HG03378 (cell line): ENCODE measurements around the gene PRKRIP1.
A peak's percentile ranks its signal among the peaks of the same experiment; 100 is the strongest.
"Not testable (repeated sequence)": the region's sequence is repeated elsewhere in the genome, so short reads cannot be mapped to it uniquely, and the experiment has no call there.

ENCODE experiments used
- ATAC-seq: cut with Tn5 transposase; IDR thresholded peaks from one replicate; pipeline ENCODE4 v1.9.1; 2021; ENCODE audit warnings: mild to moderate bottlenecking, moderate library complexity; ENCODE audit not compliant: unreplicated experiment

Gene PRKRIP1

DNA sequence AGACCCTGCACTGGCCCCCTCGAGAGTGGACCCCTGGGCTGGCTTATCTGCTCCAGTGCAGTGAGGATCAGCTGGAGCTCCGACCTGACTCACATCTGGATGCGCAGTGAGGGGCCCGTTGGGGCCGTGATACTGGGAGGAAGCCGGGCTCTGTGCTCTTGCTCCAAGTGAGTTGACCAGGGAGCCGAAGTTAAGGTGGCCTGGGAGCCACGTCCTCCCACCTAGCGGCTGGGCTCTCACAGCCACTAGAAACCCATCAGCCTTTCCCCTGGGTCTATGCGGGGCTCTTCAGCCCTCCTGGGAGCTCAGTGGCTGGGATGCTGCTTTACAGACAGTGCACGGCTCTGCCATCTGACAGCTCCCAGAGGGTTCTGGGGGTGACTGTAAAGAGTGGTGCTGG, 59.4 kb downstream of the PRKRIP1 start:
- ATAC-seq: no peak

GRCh38 chr7:102456327-102456726, 60.2 kb downstream of the PRKRIP1 start:
- ATAC-seq: no peak

GRCh38 chr7:102457352-102457924, 61.3 kb downstream of the PRKRIP1 start:
- no peak for ATAC-seq

DNA sequence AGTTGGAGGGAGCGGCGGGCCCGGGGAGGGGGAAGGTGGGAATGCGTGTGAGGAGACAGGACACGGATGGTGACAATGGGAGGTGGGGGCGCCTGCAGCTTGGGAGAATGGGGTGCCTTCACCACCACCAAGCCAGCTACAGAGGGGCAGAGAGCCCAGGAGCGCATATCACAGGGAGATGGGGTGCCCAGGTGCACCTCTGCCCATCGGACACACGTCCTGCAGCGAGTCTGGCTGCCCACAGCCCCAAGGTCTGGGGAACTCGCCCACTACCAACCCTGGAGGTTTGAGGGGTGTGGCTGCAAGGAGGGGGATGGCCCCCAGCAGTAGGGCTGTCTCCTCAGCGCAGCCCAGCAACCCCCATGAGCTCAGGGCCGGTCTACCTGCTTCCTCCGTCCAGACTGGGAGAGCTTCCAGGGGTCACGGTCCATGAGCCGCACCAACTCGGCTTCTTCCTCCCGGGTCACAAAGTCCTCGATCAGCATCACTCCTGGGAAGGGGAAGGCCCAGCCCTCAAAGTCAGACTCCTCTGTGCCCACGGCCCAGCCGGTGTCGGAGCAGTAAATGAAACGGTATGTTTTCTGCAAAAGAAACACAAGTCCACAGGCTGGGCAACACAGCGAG, 63.2 kb downstream of the PRKRIP1 start:
- no peak for ATAC-seq

GRCh38 chr7:102460467-102460866, 64.3 kb downstream of the PRKRIP1 start:
- no peak for ATAC-seq

DNA sequence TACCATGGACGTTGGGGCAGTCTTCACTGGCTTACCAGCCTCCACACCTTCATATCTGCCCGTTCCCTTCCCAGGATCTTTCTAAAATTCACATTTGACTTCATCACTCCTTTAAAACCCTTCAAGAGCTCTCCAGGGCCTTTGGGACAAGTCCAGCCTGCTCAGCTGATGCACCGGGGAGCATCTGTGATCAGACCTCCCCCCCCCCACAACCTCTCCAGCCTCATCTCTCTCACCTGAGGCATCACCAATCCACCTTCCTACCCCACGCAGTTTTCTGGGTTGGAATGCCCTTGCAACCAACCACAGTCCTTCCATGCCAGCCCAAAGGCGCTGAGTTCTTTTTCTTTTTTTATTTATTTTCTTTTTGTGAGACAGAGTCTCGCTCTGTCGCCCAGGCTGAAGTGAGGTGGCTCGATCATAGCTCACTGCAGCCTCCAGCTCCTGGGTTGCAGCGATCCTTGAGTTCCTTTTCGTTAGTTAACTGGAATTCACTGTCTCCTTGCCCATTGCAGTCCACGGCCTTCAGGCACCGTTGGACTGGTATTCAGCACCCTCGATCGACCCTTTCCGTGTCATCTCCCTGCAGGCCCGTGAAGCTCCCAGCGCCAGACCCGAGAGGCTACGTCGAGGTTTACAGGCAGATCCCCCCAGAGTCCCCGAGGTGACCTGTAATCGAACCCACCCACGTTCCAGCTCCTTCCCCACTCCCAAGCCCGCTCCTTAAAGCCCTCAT, 67.8 kb downstream of the PRKRIP1 start:
- ATAC-seq: peak; percentile 5

- ATAC-seq: peak; percentile 58
These were observed 68.6 kb downstream of the PRKRIP1 start, which contains the start of the genes ALKBH4 and LRWD1 for GRCh38 chr7:102464577-102465280. Gene ALKBH4, minus strand, starts transcription at chr7:102464863. Its CDS starts 27 bp downstream, at chr7:102464836. Gene LRWD1, plus strand, starts transcription at chr7:102464984. Its CDS starts 97 bp downstream, at chr7:102465081.

DNA sequence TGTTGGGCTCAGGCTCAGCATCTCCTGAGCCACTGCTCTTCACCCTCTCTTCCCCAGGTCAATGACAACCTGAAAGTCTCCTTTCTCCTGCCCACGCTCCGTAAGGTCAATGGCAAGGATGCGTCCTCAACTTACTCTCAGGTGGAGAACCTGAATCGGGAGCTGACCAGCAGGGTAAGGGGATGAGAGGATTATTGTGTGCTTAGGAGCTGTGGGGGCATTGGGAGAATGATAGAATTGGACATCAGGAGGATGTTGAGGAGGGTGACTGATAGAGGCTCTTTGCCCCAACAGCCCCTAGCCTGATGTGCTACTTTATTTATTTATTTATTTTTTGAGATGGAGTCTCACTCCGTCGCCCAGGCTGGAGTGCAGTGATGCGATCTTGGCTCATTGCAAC, 69.9 kb downstream of the PRKRIP1 start:
- ATAC-seq: no peak

DNA sequence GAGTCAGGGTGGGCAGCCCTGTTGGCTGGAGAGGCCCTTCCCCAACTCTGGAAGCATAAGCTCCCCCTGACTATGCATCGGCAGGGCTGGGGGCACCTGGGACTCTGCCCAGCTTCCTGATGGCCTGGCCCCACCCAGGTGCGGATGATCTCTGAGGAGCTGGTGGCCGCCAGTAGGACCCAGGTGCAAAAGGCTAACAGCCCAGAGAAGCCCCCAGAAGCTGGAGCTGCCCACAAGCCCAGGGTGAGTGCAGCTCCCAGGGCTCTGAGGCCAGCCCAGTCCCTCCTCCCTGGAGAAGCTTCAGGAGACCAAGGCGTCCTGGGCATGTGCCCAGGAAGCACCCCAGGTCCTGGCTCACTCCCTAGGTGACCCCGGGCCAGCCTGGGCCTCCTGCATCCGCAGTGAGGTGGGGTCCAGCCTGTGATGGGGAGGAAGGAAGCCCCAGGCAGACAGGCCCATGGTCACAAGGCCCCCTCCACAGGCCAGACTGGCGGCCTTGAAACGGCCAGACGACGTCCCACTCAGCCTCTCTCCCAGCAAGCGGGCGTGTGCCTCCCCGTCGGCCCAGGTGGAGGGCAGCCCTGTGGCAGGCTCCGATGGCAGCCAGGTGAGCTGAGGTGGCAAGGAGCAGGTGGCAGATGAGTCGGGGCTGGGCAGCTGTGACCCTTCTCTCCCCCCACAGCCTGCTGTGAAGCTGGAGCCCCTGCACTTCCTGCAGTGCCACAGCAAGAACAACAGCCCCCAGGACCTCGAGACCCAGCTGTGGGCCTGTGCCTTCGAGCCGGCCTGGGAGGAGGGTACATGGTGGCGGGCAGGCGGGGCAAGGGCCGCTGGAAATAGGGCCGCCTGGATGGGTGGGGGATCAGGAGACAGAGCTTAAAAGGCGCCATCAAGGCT, 71.7 kb downstream of the PRKRIP1 start:
- no peak for ATAC-seq

- no peak for ATAC-seq
These were observed 72.6 kb downstream of the PRKRIP1 start for GRCh38 chr7:102468478-102469350.

GRCh38 chr7:102469351-102469971, 73.3 kb downstream of the PRKRIP1 start:
- no peak for ATAC-seq

- no peak for ATAC-seq
These were observed 74.0 kb downstream of the PRKRIP1 start for GRCh38 chr7:102469972-102470825.

- ATAC-seq: no peak
These were observed 75.6 kb downstream of the PRKRIP1 start for GRCh38 chr7:102471791-102472125.

GRCh38 chr7:102472126-102473041, 76.2 kb downstream of the PRKRIP1 start:
- ATAC-seq: no peak

DNA sequence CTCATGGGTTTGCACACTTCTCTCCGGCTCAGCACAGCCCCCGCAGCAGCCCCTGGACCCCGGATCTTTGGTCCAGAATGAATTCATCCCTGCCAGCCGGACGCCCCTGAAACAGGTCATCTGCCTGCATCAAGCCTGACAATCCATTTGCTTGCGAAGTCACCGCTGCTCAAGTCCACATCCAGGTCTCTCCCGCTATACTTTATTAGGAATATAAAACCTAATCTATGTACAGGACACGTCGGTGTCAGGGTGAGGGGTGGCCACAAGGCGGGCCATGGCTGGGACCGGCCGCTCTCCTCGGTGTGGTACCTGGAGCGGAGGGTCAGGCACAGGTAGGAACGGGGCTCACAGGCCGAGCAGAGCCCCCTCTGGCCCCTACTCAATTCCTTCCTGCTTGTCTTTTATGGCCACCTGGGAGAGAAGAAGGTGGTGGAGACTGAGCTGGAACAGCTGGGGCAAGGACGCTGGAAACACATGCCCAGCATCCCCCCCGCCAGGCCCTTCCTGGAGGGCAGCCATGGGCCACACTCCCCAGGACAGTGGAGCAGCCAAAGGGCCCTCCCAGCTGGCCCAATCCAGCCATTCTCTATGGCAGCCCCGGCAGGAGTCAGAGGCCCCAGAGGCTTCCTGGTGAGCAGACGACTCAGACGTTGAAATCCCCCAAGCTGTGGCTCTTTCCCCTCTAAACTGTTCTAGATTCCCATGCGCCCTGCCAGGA, 77.3 kb downstream of the PRKRIP1 start:
- no peak for ATAC-seq

- ATAC-seq: not testable (repeated sequence)
These were observed 78.0 kb downstream of the PRKRIP1 start for GRCh38 chr7:102474116-102474515.
